Astrocyte (in vitro differentiated cells and primary cell): ENCODE measurements around the gene ATP13A4.

Experiments
- CTCF ChIP-seq: IDR thresholded peaks from 2 replicates; pipeline ENCODE4 v1.5.1; 2011; ENCODE audit warnings: low read depth, mild to moderate bottlenecking, inconsistent platforms, low read length, moderate library complexity; ENCODE audit not compliant: insufficient read depth
- EZH2 ChIP-seq: IDR thresholded peaks from 2 replicates; pipeline ENCODE4 v1.6.1; 2012; ENCODE audit warnings: mild to moderate bottlenecking, low read length, inconsistent platforms; ENCODE audit not compliant: insufficient read depth

GRCh38 chr3:193451902-193452301 lies 102.8 kb downstream of the ATP13A4 start:
- no peak for TF ChIP-seq CTCF
- no peak for TF ChIP-seq EZH2
